ENCODE data around the gene GHRHR.

The GHRHR gene

DNA sequence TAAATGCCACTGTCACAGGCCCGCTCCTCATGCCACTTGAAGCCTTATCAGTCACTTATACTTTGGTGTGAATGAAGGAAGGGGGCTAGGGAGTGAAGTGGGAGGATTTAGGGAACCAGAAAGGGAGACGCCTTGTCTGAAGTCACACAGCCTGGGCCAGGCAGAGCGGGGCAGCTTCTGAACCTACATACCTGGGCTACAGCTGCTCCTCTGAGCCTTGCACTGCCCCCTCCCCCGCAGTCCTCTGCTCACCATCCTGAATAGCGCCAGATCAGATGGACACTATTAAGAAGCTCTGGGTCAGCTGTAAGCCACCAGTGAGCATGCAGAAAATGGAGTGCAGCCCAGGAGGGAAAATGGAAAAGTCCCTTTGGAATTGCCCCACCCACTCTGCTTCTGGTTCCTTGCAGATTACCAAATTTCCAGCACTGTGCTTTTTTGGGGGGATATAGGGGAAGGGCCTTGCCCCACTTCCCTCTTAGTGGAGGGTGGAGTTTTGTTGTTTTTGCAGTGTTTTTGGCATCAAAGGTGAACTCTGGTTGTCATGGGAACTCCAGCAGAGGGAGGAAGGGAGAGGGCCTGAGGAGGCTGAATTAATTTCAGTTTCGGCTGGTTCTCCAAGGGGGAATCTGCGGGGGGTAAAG, 53.4 kb downstream of the GHRHR start:
- no peak for DNase-seq

DNA sequence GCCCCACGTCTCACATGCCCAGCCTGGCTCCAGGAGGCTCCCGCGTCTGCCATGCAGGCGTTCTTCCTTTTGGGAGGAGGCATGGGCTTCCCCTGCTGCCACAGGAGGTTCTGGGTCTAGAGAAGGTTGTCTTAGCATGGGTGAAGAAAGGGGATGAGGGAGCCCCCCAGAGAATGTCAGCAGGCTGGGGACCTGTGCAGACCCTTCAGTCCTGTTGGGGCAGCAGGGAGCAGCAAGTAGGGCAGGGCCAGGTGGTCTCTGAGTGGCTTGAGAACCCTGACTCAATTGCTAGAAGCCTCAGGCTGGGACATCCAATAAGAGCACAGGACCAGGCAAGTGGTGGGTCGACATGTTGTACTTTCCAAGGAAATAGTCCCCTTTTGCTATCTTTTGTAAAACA, 54.0 kb downstream of the GHRHR start:
- DNase-seq = no peak

DNA sequence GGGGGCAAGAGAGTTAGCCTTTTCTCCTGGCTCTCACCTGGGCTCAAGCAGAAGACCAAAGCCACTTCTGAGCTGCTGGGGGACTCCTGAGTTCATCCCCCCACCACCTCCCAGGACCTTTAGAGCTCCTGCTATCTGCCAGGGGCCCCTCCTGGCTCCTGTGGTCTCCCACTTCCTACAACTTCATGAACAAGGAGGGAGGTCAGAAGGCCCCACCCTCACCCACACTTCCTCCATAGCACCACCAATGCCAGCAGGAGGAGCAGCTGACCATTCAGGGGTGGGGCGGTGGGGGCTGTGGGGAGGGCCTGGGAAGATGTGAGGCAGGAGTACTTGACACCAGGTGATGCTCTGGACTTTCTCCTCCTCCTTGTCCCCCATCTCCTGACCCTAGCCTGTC, 55.8 kb downstream of the GHRHR start:
- no peak for DNase-seq

DNA sequence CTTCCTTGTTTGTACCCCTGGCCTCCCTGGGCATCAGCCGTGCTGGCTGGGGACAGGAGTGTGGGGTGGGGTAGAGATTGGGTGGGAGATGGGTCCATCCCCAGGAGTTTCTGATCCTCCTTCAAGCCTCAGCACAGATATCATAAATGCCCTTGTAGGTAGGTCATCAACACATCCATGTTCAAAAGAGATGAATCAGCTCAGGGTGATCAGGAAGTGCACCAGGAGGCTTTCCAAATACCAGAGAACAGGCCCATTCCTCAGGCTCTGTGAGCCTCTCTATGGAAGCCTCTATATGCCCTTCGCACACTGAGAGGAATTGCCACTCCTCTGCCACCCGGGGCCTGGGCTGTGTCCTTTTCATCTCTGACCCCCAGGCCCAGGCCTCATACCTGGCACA, 56.4 kb downstream of the GHRHR start:
- no peak for DNase-seq

DNA sequence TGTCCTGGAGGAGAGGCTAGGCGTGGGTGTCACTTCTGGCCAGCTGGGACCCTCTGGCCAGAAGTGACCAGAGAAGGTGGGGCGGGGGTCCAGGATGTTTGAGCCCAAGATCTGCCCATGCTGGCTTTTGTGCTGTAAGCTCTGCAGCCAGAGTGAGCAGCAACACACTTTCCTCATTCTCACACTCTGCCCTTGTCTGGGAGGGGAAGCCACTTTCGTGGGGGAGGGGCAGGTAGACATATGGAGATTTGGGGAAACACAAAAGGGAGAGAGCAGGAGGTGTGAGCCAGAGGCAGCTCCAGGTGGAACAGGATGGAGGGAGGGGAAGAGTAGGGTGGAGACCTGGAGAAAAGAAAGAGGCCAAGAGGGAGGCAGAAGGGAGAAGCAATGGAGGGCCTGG, 56.9 kb downstream of the GHRHR start:
- DNase-seq = no peak

DNA sequence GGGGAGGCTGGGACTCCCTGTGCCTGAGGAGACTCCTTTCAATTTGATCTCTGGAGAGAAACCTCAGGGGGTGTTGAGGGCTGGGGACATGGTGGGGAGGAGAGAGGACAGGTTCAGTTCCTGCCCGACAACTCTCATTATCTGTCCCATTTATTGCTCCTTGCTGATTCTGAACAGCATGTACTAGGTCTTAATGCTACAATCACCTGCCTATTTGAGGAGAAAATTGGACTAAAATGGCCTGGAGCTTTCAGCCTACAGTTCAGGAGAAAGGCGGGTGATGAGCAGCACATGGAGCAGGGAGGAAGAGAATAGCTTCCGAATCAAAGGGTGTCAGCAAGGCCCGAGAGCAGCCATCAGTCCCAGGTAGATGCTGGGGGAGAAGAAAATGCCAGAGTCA, 58.4 kb downstream of the GHRHR start:
- DNase-seq = no peak

DNA sequence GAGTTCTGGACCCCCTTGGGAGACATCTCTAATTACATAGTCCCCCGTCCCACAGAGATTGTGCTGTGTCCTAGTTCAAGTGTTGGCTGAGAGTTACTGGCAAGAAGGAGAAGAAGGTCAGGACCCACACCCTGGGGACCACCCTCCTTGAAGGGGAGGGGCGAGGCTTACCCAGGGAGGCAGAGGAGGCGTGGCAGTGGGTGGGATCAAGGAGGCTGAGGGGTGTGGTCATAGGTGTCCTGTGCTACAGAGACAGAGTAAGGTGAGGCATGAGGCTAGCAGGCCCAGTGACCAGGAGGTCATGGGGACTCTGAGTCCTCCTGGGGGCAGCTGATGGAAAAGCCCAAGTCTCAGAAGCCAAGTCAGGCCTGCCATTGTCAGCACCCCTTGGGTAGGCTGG, 59.0 kb downstream of the GHRHR start:
- no peak for DNase-seq

DNA sequence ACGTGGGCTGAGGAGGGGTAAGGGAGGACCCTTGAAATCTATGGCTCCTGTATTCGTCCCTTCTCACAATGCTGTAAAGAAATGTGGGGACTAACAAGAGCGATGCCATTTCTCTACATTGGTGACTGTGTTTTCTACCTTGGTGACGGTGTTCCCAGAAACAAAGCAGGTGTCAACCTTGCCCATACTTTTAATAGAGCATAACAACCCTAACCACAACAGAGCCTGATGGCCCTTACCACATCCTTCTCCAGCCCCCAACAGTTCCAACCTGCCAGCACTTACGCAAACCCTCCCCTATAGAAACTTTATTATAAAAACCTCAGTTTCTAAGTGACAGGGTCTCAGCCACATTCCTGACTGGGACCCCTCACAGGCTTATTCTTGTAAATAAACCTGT, 60.1 kb downstream of the GHRHR start:
- DNase-seq = no peak

DNA sequence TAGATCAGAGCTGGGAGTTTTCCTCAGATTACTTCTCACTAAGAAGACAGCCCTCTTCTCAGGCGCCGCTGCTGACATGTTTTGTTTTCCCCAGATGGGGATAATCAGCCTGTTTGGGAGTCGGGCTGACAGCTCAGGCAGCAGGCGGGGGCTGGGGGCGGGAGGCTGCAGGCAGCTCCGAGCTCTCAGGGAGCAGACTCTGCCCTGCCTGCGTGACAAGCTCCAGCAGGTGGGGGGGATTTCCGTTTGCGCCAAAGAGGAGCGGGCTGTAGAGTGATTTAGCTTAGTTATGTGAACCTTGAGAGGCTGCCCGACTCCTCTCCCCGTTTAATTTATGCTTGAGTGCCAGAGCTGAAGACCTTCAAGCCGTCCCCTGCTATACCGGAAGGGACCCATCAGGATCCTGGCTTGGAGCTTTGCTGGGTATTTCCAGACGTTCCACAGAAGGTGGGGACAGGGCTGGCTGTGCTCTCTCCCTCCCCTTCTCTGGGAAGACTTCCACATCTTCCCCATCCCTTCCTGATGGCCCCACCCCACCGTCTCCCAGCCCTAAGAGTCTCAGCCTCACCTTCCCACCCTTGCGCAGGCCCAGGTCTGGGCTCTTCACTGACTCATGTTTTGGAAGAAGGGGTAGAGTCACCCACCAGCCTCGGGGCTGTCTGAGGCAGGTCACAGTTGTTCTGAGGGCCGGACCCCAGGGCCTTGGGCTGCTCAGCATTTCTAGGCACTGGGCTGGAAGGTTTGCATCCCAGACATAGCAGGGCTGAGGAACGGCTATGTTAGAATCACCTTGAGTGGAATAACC, 63.6 kb downstream of the GHRHR start:
- no peak for DNase-seq

DNA sequence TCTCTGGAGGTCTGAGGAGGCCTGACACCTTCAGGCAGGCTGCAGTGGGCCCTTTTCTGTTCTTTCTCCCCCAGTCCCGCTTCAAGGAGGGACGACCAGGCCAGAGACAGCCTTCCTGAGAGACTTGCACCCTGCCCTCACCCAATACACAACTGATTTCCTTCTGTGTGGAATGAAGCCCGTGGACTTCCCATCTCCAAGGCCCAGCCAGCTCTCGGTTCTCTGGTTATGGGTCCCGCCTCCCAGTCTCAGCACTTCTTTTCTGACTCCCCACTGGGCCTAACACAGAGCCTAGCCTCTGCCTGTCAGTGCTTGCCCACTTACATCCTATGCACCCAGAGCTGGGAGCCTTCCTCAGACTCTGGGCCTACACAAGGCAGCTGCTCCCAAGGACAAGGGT, 64.3 kb downstream of the GHRHR start:
- no peak for DNase-seq

DNA sequence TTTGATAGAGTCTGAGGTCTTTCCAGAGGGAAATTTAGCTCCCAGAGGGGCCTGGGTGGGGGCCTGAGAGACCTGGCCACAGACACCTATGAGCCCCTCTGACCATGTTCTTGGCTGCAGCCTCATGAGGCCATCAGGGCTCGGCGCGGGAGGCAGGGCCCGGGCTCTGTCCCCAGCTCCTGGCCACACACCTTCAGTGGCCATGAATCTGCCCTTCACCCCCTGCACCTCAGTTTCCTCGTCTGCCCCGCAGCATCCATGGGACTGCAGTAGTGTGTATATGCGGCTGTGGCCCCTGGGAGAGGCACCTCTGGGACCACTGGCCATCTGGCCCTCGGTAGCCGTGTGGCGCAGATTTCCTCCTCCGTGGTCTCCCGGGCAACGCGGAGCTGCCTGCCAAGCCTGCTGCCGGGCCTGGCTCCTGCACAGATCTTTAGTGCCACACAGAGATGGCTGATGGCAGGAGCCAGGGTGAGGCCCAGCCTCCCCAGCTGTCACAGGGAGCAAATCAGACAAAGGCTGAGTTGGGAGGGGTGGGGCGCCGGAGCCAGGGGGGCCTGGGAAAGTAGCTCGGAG, 64.8 kb downstream of the GHRHR start:
- no peak for DNase-seq
